Nephron progenitor cell (in vitro differentiated cells): ENCODE data around the gene SNU13.

Source experiments
- DNase-seq: peaks from one replicate; pipeline ENCODE4 v3.0.0; 2021
- H3K27ac Mint-ChIP-seq: 2 replicates; pipeline ENCODE4 v1.8.0; 2021; ENCODE audit warnings: mild to moderate bottlenecking, moderate library complexity, mixed read lengths
- H3K27me3 Mint-ChIP-seq: 2 replicates; pipeline ENCODE4 v1.8.0; 2021; ENCODE audit warnings: mild to moderate bottlenecking, low read depth, mixed read lengths; ENCODE audit not compliant: poor library complexity
- H3K36me3 Mint-ChIP-seq: 2 replicates; pipeline ENCODE4 v1.8.0; 2021; ENCODE audit warnings: low read depth, mixed read lengths
- H3K4me1 Mint-ChIP-seq: 2 replicates; pipeline ENCODE4 v1.8.0; 2021; ENCODE audit warnings: mixed read lengths
- H3K4me3 Mint-ChIP-seq: 2 replicates; pipeline ENCODE4 v1.8.0; 2021; ENCODE audit warnings: mild to moderate bottlenecking, moderate library complexity, mixed read lengths
- H3K9me3 Mint-ChIP-seq: 2 replicates; pipeline ENCODE4 v1.8.0; 2021; ENCODE audit warnings: mild to moderate bottlenecking, moderate library complexity, mixed read lengths
- CTCF ChIP-seq: fragments of 200-600 bp; sonication (generic); IDR thresholded peaks from 2 replicates; pipeline ENCODE4 v1.5.0; 2021; ENCODE audit warnings: antibody characterized with exemption

The SNU13 gene

GRCh38 chr22:41661713-41662112 is 27.0 kb downstream of the SNU13 start:
- Mint-ChIP-seq H3K27me3 (no peaks in the 10 kb centered on the region), H3K36me3 (peaks cover 59% of the 10 kb centered on the region), H3K27ac (no peak overlapping the region), H3K4me1 (peaks cover 2% of the 10 kb centered on the region), H3K9me3 (no peaks in the 10 kb centered on the region), H3K4me3 (no peak overlapping the region)
- no peak for TF ChIP-seq CTCF
- no peak for DNase-seq

- no peaks in the 10 kb centered on the region for H3K9me3 Mint-ChIP-seq
- no peak overlapping the region for H3K4me3 Mint-ChIP-seq
- H3K27ac Mint-ChIP-seq: no peak overlapping the region
- no peak for TF ChIP-seq CTCF
- DNase-seq: no peak
- no peaks in the 10 kb centered on the region for H3K27me3 Mint-ChIP-seq
- H3K4me1 Mint-ChIP-seq: no peaks in the 10 kb centered on the region
- peaks cover 62% of the 10 kb centered on the region for H3K36me3 Mint-ChIP-seq
Measured at GRCh38 chr22:41661088-41661487, 27.6 kb downstream of the SNU13 start.

- peak overlapping the region; percentile 78 for H3K27ac Mint-ChIP-seq
Measured at GRCh38 chr22:41660416-41660815, 28.3 kb downstream of the SNU13 start.

GRCh38 chr22:41659941-41660340 is 28.7 kb downstream of the SNU13 start:
- no peak overlapping the region for H3K4me3 Mint-ChIP-seq
- no peaks in the 10 kb centered on the region for H3K9me3 Mint-ChIP-seq
- TF ChIP-seq CTCF: no peak
- no peaks in the 10 kb centered on the region for H3K27me3 Mint-ChIP-seq
- H3K4me1 Mint-ChIP-seq: no peaks in the 10 kb centered on the region
- H3K36me3 Mint-ChIP-seq: peaks cover 65% of the 10 kb centered on the region
- DNase-seq: no peak
- H3K27ac Mint-ChIP-seq: peak overlapping the region; percentile 78

More at GRCh38 chr22:41660416-41660815, 28.3 kb downstream of the SNU13 start:
- no peak for TF ChIP-seq CTCF
- DNase-seq: no peak
- H3K27me3 Mint-ChIP-seq: no peaks in the 10 kb centered on the region
- H3K36me3 Mint-ChIP-seq: peaks cover 67% of the 10 kb centered on the region
- no peak overlapping the region for H3K4me3 Mint-ChIP-seq
- H3K4me1 Mint-ChIP-seq: no peaks in the 10 kb centered on the region
- no peaks in the 10 kb centered on the region for H3K9me3 Mint-ChIP-seq

- Mint-ChIP-seq H3K36me3 (peaks cover 75% of the 10 kb centered on the region), H3K4me3 (no peak overlapping the region), H3K4me1 (no peaks in the 10 kb centered on the region), H3K9me3 (no peaks in the 10 kb centered on the region), H3K27me3 (no peaks in the 10 kb centered on the region), H3K27ac (no peak overlapping the region)
- no peak for DNase-seq
- TF ChIP-seq CTCF: no peak
Measured at GRCh38 chr22:41658869-41659268, 29.8 kb downstream of the SNU13 start.

GRCh38 chr22:41657709-41658108 is 31.0 kb downstream of the SNU13 start:
- Mint-ChIP-seq H3K9me3 (no peaks in the 10 kb centered on the region), H3K27ac (no peak overlapping the region), H3K4me1 (no peaks in the 10 kb centered on the region), H3K27me3 (no peaks in the 10 kb centered on the region), H3K36me3 (peaks cover 82% of the 10 kb centered on the region), H3K4me3 (no peak overlapping the region)
- DNase-seq: no peak
- TF ChIP-seq CTCF: no peak
